Glomerular visceral epithelial cell (primary cell): Measurements from ENCODE around the gene OR51E2.

Experiments used
- DNase-seq: peaks from one replicate; pipeline ENCODE4 v3.0.0-alpha.2; 2016; ENCODE audit errors: extremely low spot score

Gene OR51E2

DNA sequence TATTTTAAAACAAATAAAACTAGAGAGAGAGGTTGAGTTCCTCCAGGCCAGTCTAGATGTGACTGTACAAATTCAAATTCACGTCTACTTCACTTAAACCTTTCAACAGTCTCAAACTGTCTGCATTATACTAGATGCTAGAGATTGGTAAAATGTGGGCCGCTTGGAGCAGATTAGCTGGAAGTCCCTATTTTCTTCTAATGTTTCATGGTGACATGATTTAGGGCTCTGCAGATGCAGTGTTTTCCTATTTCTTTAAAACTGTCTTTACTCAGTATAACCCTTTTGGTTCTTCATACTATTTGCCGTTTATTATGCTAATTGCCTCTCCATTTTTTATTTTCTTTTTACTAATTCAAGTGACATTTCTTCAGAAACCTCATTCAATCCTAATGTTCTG is 33.5 kb downstream of the OR51E2 start:
- no peak for DNase-seq

DNA sequence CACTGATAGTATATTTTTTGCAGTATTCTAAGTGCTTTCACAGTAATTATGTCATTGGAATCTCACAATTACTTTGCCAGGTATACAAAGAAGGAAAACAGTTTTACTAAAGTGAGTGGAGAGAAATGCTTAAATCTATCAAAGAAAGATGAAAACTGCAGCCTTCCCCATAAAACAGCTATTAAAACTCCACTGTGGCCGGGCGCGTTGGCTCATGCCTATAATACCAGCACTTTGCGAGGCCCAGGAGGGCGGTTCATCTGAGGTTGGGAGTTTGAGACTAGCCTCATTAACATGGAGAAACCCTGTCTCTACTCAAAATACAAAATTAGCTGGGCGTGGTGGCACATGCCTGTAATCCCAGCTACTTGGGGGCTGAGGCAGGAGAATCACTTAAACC is 34.8 kb downstream of the OR51E2 start:
- DNase-seq = no peak

DNA sequence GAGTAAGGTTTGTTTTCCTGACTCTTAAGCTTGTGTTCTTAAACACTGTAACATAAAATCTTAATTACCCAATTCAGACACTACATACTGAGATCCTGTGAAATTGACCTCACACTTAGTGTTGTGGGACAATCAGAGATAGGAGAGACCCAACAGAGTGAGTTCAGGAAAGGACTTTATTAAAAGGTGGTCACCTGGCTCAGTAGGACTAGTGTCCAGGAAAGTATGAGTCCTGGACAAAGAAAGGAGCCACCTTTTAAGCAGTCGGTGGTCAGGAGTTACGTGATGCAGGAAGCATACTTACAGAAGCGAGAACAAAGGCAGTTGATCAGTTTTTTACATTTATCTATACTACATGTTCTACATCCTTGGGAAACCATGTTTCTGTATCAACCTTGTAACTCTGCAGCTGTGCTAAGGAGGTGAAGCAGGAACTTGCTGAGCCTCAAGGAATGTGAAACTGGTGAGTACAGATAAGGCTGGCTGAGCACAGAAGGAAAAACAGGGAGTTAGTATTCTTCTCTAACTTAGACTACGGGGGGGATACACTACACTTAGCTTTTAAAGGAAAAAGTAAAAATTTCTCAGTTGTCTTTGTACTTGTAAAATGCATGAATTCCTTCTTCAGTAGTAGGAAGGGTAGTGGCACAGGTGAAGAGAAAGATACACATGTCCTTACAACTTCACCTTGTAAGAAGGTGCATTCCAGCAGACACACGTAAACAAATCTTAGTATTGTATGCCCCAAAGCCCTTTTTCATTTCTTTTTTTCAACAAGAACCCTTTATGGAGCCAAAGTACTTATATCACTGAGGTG is 38.8 kb downstream of the OR51E2 start:
- no peak for DNase-seq

DNA sequence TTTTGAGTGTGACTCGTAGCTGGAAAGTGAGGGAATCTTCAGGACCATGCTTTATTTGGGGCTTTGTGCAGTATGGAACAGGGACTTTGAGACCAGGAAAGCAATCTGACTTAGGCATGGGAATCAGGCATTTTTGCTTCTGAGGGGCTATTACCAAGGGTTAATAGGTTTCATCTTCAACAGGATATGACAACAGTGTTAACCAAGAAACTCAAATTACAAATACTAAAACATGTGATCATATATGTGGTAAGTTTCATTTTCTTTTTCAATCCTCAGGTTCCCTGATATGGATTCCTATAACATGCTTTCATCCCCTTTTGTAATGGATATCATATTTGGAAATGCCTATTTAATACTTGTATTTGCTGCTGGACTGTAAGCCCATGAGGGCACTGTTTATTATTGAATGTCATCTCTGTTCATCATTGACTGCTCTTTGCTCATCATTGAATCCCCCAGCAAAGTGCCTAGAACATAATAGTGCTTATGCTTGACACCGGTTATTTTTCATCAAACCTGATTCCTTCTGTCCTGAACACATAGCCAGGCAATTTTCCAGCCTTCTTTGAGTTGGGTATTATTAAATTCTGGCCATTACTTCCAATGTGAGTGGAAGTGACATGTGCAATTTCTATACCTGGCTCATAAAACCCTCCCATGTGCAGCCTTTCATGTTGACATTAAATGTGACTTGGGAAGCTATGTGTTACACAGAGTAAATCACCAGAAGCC is 42.9 kb downstream of the OR51E2 start:
- DNase-seq = no peak

DNA sequence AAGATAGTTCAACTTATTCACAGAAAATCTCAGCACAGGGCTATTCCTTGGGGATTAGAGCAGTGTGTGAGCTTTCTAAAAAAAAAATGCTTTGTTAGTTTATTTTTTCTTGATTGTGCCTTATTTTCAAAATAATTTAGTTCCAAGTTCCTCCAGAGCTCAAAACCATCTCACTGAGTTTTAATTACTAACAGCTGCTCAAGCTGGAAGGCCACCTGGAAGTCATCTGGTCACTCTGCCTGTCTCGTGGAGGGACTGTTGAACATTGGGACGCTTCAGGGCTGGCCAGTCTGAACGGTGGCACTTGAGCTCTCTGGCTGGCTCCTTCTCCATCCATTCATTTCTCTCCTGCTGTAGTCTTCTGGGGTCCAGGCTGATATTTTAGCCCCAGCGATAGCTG is 49.9 kb downstream of the OR51E2 start:
- DNase-seq = no peak

DNA sequence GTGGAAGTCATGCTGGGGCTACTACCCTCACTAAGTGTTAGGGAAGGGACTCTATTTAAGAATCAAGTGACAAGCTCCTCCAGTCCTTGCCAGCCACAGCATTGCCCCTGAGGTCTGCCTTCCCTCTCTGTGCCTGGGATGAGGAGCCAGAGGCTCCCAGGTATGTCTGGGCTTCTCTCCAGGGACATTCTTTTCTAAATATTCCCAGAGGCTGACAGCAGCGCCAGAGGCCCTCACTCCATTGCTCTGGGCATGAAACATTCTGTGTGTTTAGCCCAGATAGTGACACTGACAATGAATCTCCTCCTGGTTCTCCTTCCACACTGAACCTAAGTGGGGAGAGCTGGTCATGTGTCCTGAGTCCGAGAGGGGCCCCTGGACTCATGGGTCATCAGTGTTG is 51.7 kb downstream of the OR51E2 start:
- no peak for DNase-seq

DNA sequence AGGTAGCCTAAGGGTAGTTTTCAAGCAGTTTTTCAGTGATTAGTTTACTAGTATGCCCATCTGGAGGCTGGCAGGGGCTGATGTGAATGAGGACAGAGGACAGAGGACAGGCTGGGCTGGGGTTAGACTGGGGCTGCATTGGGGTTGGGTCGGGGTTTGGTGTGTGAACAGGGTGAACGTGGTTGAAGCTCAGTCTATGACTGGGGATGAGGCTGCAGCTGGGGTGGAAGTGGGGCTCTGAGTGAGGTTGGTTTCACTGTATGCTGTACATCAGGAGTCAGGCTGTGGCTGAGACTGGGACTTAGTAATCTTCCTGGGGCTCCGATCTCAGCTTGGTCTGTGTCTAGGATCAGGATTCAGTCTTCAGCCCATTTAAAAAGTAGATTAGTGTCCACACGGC is 53.4 kb downstream of the OR51E2 start:
- DNase-seq = no peak

DNA sequence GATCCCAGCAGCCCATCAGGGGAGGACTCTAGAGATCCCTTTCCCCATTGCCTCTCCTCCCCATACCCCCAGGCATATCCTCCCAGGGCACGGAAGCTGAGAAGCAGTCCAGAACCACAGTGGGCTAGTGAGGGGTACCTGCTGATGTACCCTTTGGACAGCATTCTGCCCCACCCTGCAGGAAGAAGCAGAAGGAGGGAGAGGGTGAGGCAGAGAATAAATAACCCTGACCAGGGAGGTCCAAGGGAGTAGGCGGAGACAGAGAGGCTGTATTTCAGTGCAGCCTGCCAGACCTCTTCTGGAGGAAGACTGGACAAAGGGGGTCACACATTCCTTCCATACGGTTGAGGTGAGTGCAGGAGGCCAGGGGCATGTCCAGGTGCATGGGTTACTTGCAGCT is 54.0 kb downstream of the OR51E2 start, which contains the start of gene OR51E1:
OR51E1 (plus strand) TSS at position 301 of the 400 bp plus-strand sequence. CDS start 8,545 bp downstream, outside the sequence.
- DNase-seq = no peak

DNA sequence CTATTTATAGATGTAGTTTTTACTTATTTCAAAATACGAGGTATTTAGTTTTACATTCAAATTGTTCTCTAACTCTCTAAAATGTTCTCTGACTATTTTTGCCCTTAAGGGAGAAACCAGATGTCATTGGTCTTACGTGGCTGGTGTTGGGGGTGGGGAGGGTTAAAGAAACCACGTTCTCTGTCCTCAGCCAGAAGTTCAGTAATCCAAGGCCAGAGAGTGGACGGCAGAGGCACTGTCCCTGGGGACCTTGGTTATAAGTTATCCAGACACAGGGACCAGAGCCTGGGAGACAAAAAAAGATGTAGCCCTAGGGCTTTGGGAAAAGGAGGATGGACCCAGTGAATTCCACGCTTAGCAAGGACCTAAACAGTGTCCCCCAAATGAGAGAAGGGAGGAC is 54.6 kb downstream of the OR51E2 start:
- no peak for DNase-seq

DNA sequence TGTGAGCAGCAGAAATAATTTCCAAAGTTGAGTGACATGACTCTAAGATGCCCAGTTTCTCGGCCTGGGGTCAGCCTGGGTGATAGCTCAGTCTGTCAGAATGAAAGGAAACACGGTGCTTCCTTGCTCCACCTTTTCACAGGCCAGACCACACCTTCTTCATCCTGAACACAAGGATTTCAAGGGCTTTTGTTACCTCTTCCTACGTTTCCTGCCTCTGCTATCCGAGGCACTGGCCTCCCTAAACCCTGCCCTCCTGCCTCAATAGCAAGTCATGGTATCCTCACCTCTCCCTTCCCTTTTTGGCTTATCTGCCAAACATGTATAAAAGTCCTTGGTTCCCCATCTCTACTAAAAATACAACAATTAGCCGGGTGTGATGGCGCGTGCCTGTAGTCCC is 55.6 kb downstream of the OR51E2 start:
- DNase-seq = no peak

DNA sequence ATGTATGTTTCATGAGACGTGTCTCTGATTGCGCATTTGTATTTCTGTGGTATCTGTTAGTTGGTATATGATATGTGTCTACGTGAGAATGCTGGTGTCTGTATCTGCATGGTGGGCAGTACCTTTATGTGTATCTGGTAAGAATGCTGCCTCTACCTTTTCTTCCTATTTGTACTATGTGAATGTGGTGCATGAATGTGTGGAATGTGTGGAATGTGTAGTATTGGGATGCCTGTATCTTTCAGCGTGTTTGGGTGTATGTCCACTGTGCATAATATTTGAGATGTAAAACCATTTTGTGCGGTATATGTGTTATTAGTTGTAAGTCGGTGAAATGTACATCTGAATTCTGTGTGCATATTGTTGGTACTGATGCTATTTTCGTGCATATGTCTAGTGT is 56.2 kb downstream of the OR51E2 start:
- DNase-seq = no peak

DNA sequence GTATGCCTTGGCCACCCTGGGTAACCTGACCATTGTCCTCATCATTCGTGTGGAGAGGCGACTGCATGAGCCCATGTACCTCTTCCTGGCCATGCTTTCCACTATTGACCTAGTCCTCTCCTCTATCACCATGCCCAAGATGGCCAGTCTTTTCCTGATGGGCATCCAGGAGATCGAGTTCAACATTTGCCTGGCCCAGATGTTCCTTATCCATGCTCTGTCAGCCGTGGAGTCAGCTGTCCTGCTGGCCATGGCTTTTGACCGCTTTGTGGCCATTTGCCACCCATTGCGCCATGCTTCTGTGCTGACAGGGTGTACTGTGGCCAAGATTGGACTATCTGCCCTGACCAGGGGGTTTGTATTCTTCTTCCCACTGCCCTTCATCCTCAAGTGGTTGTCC is 57.7 kb downstream of the OR51E2 start:
- DNase-seq = no peak

DNA sequence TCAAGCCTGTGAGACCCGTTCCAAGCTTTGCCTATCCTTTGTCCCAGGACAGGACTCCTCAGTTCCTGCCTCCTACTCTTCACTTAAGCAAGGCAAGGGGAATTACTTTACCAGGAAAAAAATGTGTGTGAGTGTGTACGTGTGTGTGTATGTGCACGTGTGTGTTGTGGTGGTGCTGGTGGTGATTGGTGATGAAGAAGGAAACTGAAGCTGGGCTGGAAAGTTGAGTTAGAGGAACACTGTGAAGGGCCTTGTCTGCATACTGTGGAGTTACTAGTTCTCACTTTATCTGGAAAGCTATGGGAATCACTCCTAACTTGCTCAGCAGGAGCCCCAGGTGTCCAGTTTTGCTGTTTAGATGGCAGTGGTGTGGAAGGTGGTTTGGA is 60.0 kb downstream of the OR51E2 start:
- DNase-seq = no peak

DNA sequence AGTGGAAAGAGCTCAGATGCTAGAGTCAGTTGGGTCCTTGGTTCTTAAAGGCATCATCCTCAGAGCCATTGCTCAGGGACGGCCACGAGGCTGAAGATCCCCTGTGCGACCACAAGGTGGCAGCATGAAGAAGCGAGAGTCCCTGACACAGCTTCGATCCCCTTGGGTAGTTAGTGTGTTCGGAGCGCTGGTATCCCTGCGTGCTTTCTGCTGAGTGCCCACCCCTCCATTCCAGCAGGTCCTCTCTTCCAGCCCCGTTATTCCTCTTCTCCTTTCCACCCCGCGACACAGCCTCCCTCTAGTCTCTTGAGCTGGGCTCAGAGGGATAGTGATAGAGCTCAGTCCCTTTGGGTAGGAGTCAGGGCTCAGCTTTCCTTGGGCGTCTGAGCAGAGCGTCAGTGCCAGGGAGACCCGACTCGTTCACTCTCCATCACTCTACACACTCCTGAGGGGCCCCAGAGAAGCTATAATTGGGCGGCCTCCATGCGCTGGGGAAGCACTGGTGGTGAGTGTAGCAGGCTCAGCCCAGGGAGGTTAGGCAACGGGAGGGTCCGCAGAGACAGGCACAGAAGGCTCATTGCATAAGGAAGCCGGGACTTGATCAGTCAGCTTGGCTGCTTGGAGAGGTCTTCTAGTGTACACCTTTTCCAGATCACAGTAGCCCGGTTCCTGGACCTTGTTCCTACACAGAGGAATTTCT is 60.5 kb downstream of the OR51E2 start, which contains the start of gene OR51D1:
OR51D1 (plus strand) TSS at position 516 of the 700 bp plus-strand sequence. CDS start 2,314 bp downstream, outside the sequence.
- peak; percentile 58 for DNase-seq

DNA sequence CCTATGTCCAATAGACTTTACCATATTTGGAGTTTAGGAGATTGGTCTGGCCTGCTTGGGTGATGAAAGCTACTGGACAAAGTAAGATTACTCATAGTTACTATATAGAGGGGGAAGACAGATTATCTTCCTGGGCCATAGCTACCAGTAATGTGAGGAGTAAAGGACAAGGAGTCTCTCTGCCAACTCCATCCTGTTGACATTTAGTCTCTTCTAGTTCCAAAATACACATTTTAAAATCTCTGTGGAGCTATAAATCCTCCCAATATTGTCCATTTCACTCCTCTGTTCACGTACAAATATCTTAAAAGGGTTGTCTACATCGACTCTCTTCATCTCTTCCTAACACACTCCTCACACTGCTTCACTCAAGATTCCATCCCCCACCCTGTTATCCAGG is 61.5 kb downstream of the OR51E2 start:
- DNase-seq = no peak
